HEK293 (cell line): ENCODE results near the gene LRRC74B.

ENCODE experiments used
- CTCF ChIA-PET: fragments of 350-600 bp; formaldehyde crosslinking; extraction: SDS; loops from one replicate; lab custom pipeline; 2021; ENCODE audit warnings: antibody characterized with exemption; lab: Yijun Ruan, JAX
- POLR2A ChIA-PET: fragments of 300-600 bp; formaldehyde crosslinking; extraction: SDS; loops from one replicate; lab custom pipeline; 2020; ENCODE audit warnings: antibody characterized with exemption, inconsistent platforms; lab: Yijun Ruan, JAX
- H3K27ac ChIP-seq: fragments of 200-500 bp; sonication (Bioruptor generic); 2 replicates; pipeline ENCODE4 v1.5.1; 2014; ENCODE audit warnings: low read depth, low read length, control low read depth, inconsistent platforms; ENCODE audit errors: extremely low read depth
- H3K36me3 ChIP-seq, 2 experiments: fragments of 200-500 bp in 1 of 2; sonication (Bioruptor generic) in 1 of 2; 1 replicate in 1 of 2; 2 replicates in 1 of 2; pipeline ENCODE4 v1.5.1; 2014 to 2017; ENCODE audit warnings: inconsistent platforms in 2 of 2, low read length in 2 of 2; ENCODE audit not compliant: control insufficient read depth in 2 of 2, insufficient read depth in 1 of 2
- H3K4me1 ChIP-seq: fragments of 200-500 bp; sonication (Bioruptor generic); 2 replicates; pipeline ENCODE4 v1.5.1; 2014; ENCODE audit warnings: mild to moderate bottlenecking, low read length, inconsistent platforms; ENCODE audit not compliant: control insufficient read depth, insufficient read depth
- H3K4me3 ChIP-seq: 2 replicates; pipeline ENCODE4 v1.5.1; 2011; ENCODE audit warnings: low read depth, mild to moderate bottlenecking, control low read depth, low read length, moderate library complexity
- H3K9me3 ChIP-seq: fragments of 200-500 bp; sonication (Bioruptor generic); 2 replicates; pipeline ENCODE4 v1.5.1; 2014; ENCODE audit warnings: low read depth, low read length, inconsistent platforms; ENCODE audit not compliant: control insufficient read depth, insufficient read depth
- EGR2 ChIP-seq: fragments of 450-650 bp; formaldehyde crosslinking; IDR thresholded peaks from 2 replicates; pipeline ENCODE4 v1.5.1; 2016; ENCODE audit warnings: low read depth, missing biosample characterization, missing genetic modification characterization
- FEZF1 ChIP-seq: fragments of 450-650 bp; formaldehyde crosslinking; IDR thresholded peaks from 2 replicates; pipeline ENCODE4 v1.5.1; 2016; ENCODE audit warnings: missing biosample characterization, missing genetic modification characterization
- GLIS2 ChIP-seq: fragments of 450-650 bp; formaldehyde crosslinking; IDR thresholded peaks from 2 replicates; pipeline ENCODE4 v1.5.1; 2016; ENCODE audit warnings: missing biosample characterization, missing genetic modification characterization
- HOXC10 ChIP-seq: sonication (generic); formaldehyde crosslinking; IDR thresholded peaks from 2 replicates; pipeline ENCODE4 v1.8.1; 2023; ENCODE audit warnings: mild to moderate bottlenecking, missing genetic modification reagents
- KLF10 ChIP-seq: fragments of 450-650 bp; IDR thresholded peaks from 2 replicates; pipeline ENCODE4 v1.5.1; 2018; ENCODE audit warnings: missing biosample characterization, mild to moderate bottlenecking, missing genetic modification characterization
- SETDB1 ChIP-seq: IDR thresholded peaks from one replicate; pipeline ENCODE4 v1.6.1; 2017; ENCODE audit warnings: mild to moderate bottlenecking, low read length, moderate library complexity, mixed read lengths; ENCODE audit not compliant: insufficient read length
- ZBTB1 ChIP-seq: fragments of 450-650 bp; formaldehyde crosslinking; IDR thresholded peaks from 2 replicates; pipeline ENCODE4 v1.5.1; 2016; ENCODE audit warnings: missing biosample characterization, missing genetic modification characterization
- ZNF155 ChIP-seq: fragments of 450-650 bp; formaldehyde crosslinking; IDR thresholded peaks from 2 replicates; pipeline ENCODE4 v1.5.1; 2016; ENCODE audit warnings: missing biosample characterization, missing genetic modification characterization
- ZNF2 ChIP-seq: fragments of 450-650 bp; formaldehyde crosslinking; IDR thresholded peaks from 2 replicates; pipeline ENCODE4 v1.5.1; 2016; ENCODE audit warnings: missing biosample characterization, missing genetic modification characterization
- ZNF211 ChIP-seq: fragments of 450-650 bp; formaldehyde crosslinking; IDR thresholded peaks from 2 replicates; pipeline ENCODE4 v1.5.1; 2016; ENCODE audit warnings: low read depth, missing biosample characterization, missing genetic modification characterization
- ZNF221 ChIP-seq: fragments of 450-650 bp; formaldehyde crosslinking; IDR thresholded peaks from 2 replicates; pipeline ENCODE4 v1.5.1; 2017; ENCODE audit warnings: missing biosample characterization, missing genetic modification characterization, borderline replicate concordance
- ZNF354C ChIP-seq: fragments of 450-650 bp; formaldehyde crosslinking; IDR thresholded peaks from 2 replicates; pipeline ENCODE4 v1.5.1; 2016; ENCODE audit warnings: missing biosample characterization, missing genetic modification characterization, low read depth, borderline replicate concordance
- ZNF391 ChIP-seq: fragments of 450-650 bp; formaldehyde crosslinking; IDR thresholded peaks from 2 replicates; pipeline ENCODE4 v1.5.1; 2016; ENCODE audit warnings: low read depth, missing biosample characterization, missing genetic modification characterization, borderline replicate concordance
- ZNF416 ChIP-seq: fragments of 450-650 bp; formaldehyde crosslinking; IDR thresholded peaks from 2 replicates; pipeline ENCODE4 v1.5.1; 2016; ENCODE audit warnings: missing biosample characterization, missing genetic modification characterization
- ZNF426 ChIP-seq: fragments of 450-650 bp; formaldehyde crosslinking; IDR thresholded peaks from 2 replicates; pipeline ENCODE4 v1.5.1; 2017; ENCODE audit warnings: missing biosample characterization, missing genetic modification characterization, mild to moderate bottlenecking, inconsistent platforms, moderate library complexity
- ZNF501 ChIP-seq: fragments of 450-650 bp; formaldehyde crosslinking; IDR thresholded peaks from 2 replicates; pipeline ENCODE4 v1.5.1; 2016; ENCODE audit warnings: missing biosample characterization, missing genetic modification characterization
- ZNF530 ChIP-seq: fragments of 450-650 bp; formaldehyde crosslinking; IDR thresholded peaks from 2 replicates; pipeline ENCODE4 v1.5.1; 2016; ENCODE audit warnings: low read depth, missing biosample characterization, missing genetic modification characterization
- ZNF548 ChIP-seq: fragments of 450-650 bp; formaldehyde crosslinking; IDR thresholded peaks from 2 replicates; pipeline ENCODE4 v1.5.1; 2016; ENCODE audit warnings: missing biosample characterization, missing genetic modification characterization
- ZNF571 ChIP-seq: fragments of 450-650 bp; formaldehyde crosslinking; IDR thresholded peaks from 2 replicates; pipeline ENCODE4 v1.5.0; 2017; ENCODE audit warnings: missing biosample characterization, missing genetic modification characterization
- ZNF580 ChIP-seq: fragments of 450-650 bp; formaldehyde crosslinking; IDR thresholded peaks from 2 replicates; pipeline ENCODE4 v1.5.1; 2016; ENCODE audit warnings: missing biosample characterization, missing genetic modification characterization
- ZNF600 ChIP-seq: fragments of 450-650 bp; formaldehyde crosslinking; IDR thresholded peaks from 2 replicates; pipeline ENCODE4 v1.5.1; 2016; ENCODE audit warnings: missing biosample characterization, missing genetic modification characterization
- ZNF623 ChIP-seq: fragments of 450-650 bp; formaldehyde crosslinking; IDR thresholded peaks from 2 replicates; pipeline ENCODE4 v1.5.1; 2016; ENCODE audit warnings: missing biosample characterization, missing genetic modification characterization
- ZNF624 ChIP-seq: fragments of 450-650 bp; formaldehyde crosslinking; IDR thresholded peaks from 2 replicates; pipeline ENCODE4 v1.5.1; 2017; ENCODE audit warnings: missing biosample characterization, missing genetic modification characterization
- ZNF660 ChIP-seq: fragments of 450-650 bp; IDR thresholded peaks from 2 replicates; pipeline ENCODE4 v1.5.1; 2018; ENCODE audit warnings: missing biosample characterization, mild to moderate bottlenecking, missing genetic modification characterization
- ZNF776 ChIP-seq: fragments of 450-650 bp; formaldehyde crosslinking; IDR thresholded peaks from 2 replicates; pipeline ENCODE4 v1.5.0; 2017; ENCODE audit warnings: missing biosample characterization, missing genetic modification characterization, borderline replicate concordance
- TF ChIP-seq, protein P1 (sequence below): fragments of 450-650 bp; formaldehyde crosslinking; IDR thresholded peaks from 2 replicates; pipeline ENCODE4 v1.5.1; 2017; ENCODE audit warnings: missing biosample characterization, missing genetic modification characterization
- TF ChIP-seq, protein P2 (sequence below): fragments of 450-650 bp; formaldehyde crosslinking; IDR thresholded peaks from 2 replicates; pipeline ENCODE4 v1.5.1; 2017; ENCODE audit warnings: missing biosample characterization, missing genetic modification characterization
- TF ChIP-seq, protein P3 (sequence below): fragments of 450-650 bp; formaldehyde crosslinking; IDR thresholded peaks from 2 replicates; pipeline ENCODE4 v1.5.1; 2016; ENCODE audit warnings: missing biosample characterization, missing genetic modification characterization, borderline replicate concordance

Gene LRRC74B

GRCh38 chr22:21078916-21079315 is 33.2 kb downstream of the LRRC74B start:
- no peak for TF ChIP-seq ZNF776 (tag by site-specific recombination)
- TF ChIP-seq FEZF1: no peak
- TF ChIP-seq ZNF2 (tag by site-specific recombination): no peak
- TF ChIP-seq ZNF600 (tag by site-specific recombination): no peak
- no peak for TF ChIP-seq ZNF571 (tag by site-specific recombination)
- TF ChIP-seq ZNF211 (tag by site-specific recombination): no peak
- TF ChIP-seq HOXC10 (CRISPR knock-in tag): no peak
- TF ChIP-seq, protein P1, sequence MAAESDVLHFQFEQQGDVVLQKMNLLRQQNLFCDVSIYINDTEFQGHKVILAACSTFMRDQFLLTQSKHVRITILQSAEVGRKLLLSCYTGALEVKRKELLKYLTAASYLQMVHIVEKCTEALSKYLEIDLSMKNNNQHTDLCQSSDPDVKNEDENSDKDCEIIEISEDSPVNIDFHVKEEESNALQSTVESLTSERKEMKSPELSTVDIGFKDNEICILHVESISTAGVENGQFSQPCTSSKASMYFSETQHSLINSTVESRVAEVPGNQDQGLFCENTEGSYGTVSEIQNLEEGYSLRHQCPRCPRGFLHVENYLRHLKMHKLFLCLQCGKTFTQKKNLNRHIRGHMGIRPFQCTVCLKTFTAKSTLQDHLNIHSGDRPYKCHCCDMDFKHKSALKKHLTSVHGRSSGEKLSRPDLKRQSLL (tag by site-specific recombination): no peak
- no peak for TF ChIP-seq ZNF530
- TF ChIP-seq, protein P2, sequence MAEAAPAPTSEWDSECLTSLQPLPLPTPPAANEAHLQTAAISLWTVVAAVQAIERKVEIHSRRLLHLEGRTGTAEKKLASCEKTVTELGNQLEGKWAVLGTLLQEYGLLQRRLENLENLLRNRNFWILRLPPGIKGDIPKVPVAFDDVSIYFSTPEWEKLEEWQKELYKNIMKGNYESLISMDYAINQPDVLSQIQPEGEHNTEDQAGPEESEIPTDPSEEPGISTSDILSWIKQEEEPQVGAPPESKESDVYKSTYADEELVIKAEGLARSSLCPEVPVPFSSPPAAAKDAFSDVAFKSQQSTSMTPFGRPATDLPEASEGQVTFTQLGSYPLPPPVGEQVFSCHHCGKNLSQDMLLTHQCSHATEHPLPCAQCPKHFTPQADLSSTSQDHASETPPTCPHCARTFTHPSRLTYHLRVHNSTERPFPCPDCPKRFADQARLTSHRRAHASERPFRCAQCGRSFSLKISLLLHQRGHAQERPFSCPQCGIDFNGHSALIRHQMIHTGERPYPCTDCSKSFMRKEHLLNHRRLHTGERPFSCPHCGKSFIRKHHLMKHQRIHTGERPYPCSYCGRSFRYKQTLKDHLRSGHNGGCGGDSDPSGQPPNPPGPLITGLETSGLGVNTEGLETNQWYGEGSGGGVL (tag by site-specific recombination): no peak
- no peak for TF ChIP-seq ZNF580
- TF ChIP-seq, protein P3, sequence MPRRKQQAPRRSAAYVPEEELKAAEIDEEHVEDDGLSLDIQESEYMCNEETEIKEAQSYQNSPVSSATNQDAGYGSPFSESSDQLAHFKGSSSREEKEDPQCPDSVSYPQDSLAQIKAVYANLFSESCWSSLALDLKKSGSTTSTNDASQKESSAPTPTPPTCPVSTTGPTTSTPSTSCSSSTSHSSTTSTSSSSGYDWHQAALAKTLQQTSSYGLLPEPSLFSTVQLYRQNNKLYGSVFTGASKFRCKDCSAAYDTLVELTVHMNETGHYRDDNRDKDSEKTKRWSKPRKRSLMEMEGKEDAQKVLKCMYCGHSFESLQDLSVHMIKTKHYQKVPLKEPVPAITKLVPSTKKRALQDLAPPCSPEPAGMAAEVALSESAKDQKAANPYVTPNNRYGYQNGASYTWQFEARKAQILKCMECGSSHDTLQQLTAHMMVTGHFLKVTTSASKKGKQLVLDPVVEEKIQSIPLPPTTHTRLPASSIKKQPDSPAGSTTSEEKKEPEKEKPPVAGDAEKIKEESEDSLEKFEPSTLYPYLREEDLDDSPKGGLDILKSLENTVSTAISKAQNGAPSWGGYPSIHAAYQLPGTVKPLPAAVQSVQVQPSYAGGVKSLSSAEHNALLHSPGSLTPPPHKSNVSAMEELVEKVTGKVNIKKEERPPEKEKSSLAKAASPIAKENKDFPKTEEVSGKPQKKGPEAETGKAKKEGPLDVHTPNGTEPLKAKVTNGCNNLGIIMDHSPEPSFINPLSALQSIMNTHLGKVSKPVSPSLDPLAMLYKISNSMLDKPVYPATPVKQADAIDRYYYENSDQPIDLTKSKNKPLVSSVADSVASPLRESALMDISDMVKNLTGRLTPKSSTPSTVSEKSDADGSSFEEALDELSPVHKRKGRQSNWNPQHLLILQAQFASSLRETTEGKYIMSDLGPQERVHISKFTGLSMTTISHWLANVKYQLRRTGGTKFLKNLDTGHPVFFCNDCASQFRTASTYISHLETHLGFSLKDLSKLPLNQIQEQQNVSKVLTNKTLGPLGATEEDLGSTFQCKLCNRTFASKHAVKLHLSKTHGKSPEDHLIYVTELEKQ (tag by site-specific recombination): no peak
- no peak for TF ChIP-seq ZNF416 (tag by site-specific recombination)
- no peak for TF ChIP-seq KLF10 (tag by site-specific recombination)
- no peak for TF ChIP-seq ZNF391 (tag by site-specific recombination)
- TF ChIP-seq SETDB1: no peak
- TF ChIP-seq, all 188 proteins: peak for 0
- no peaks in the 10 kb centered on the region for H3K4me1 ChIP-seq
- H3K4me3 ChIP-seq: no peak overlapping the region
- no peak overlapping the region for H3K27ac ChIP-seq
- ChIA-PET POLR2A (no interaction called here), CTCF (no interaction called here)
- no peaks in the 10 kb centered on the region for H3K36me3 ChIP-seq
- H3K9me3 ChIP-seq: no peaks in the 10 kb centered on the region

DNA sequence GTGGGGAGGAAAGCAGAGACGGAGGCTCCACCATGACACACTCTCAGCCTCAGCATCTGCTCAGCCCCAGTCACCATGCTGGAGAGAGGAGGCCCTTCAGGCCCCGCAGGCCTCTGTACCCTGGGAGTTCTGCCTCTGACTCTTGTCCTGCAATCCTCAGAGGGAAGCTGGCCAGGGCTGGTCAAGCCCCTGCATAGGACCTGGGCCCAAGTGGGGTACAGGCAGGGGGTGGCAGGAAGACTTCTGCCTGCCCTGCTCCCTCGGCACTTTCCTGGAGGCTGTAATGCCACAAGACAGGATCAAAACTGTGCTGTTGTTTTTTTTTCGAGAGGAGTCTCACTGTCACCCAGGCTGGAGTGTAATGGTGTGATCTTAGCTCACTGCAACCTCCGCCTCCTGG is 33.7 kb downstream of the LRRC74B start:
- Histone ChIP-seq H3K4me1 (no peaks in the 10 kb centered on the region), H3K4me3 (no peak overlapping the region), H3K36me3 (no peaks in the 10 kb centered on the region), H3K27ac (no peak overlapping the region), H3K9me3 (no peaks in the 10 kb centered on the region)
- POLR2A ChIA-PET: no interaction called here
- TF ChIP-seq ZNF426 (tag by site-specific recombination) (no peak), KLF10 (tag by site-specific recombination) (no peak), GLIS2 (tag by site-specific recombination) (no peak), SETDB1 (no peak), ZBTB1 (no peak), ZNF155 (tag by site-specific recombination) (no peak), ZNF221 (tag by site-specific recombination) (no peak), ZNF624 (tag by site-specific recombination) (no peak), ZNF354C (tag by site-specific recombination) (no peak), ZNF623 (tag by site-specific recombination) (no peak), ZNF660 (tag by site-specific recombination) (no peak), ZNF548 (tag by site-specific recombination) (no peak), HOXC10 (CRISPR knock-in tag) (no peak), ZNF501 (tag by site-specific recombination) (no peak), EGR2 (tag by site-specific recombination) (no peak)
- CTCF ChIA-PET: no interaction called here
